Endothelial cell of umbilical vein (primary cell): ENCODE measurements around the gene RASGRF1. TPM values are rescaled to one million over a fixed set of nuclear protein-coding genes. Genes with fewer than 3 reads are reported as not detected.

Experiments used
- BruUV-seq: library from RNA; stranded (reverse); fragments of 400-500 nt; replicated peaks from 2 replicates; lab custom pipeline; 2021; lab: Mats Ljungman, UMichigan
- CTCF ChIA-PET: fragments of 300-600, 350-600 bp; sonication (Branson Sonifier 250); formaldehyde crosslinking; loops from one replicate; lab custom pipeline; 2021; ENCODE audit warnings: antibody characterized with exemption, inconsistent platforms; lab: Charles Lee
- POLR2A ChIA-PET: fragments of 300-600, 350-600 bp; sonication (Branson Sonifier 250); formaldehyde crosslinking; loops from one replicate; lab custom pipeline; 2021; ENCODE audit warnings: antibody characterized with exemption, inconsistent platforms; lab: Charles Lee
- DNase-seq: peaks from one replicate; pipeline ENCODE4 v3.0.0-alpha.2; 2011; ENCODE audit warnings: low read depth, low spot score
- FAIRE-seq: peaks from 2 replicates; lab custom pipeline; 2011; peaks lifted over from hg19 to GRCh38; lab: Jason Lieb, UNC
- H2AFZ ChIP-seq: 2 replicates; pipeline ENCODE4 v1.6.0; 2012; ENCODE audit warnings: low read depth, low read length, control low read depth, inconsistent platforms
- H3K27ac ChIP-seq: 2 replicates; pipeline ENCODE4 v1.5.1; 2011; ENCODE audit warnings: low read depth, mild to moderate bottlenecking, control low read depth, low read length, moderate library complexity; ENCODE audit not compliant: insufficient read depth
- H3K27me3 ChIP-seq, 2 experiments: 2 replicates each; pipeline versions ENCODE4 v1.6.0 to v1.6.1; 2011; ENCODE audit warnings: low read length in 2 of 2, mixed read lengths in 1 of 2; ENCODE audit not compliant: control insufficient read depth in 2 of 2, insufficient read depth in 2 of 2
- H3K36me3 ChIP-seq, 2 experiments: 2 replicates in 1 of 2; 3 replicates in 1 of 2; pipeline ENCODE4 v1.5.1; 2011; ENCODE audit warnings: low read length in 2 of 2, mild to moderate bottlenecking in 1 of 2, moderate library complexity in 1 of 2; ENCODE audit not compliant: control insufficient read depth in 2 of 2, insufficient read depth in 2 of 2; ENCODE audit errors: extremely low read depth in 1 of 2
- H3K4me1 ChIP-seq: 3 replicates; pipeline ENCODE4 v1.5.1; 2011; ENCODE audit warnings: mild to moderate bottlenecking, low read length; ENCODE audit not compliant: control insufficient read depth, insufficient read depth; ENCODE audit errors: extremely low read depth
- H3K4me2 ChIP-seq: 2 replicates; pipeline ENCODE4 v1.6.1; 2011; ENCODE audit warnings: low read length, control low read depth, mixed read lengths; ENCODE audit not compliant: insufficient read depth
- H3K4me3 ChIP-seq, 3 experiments: fragments of 200-600 bp in 1 of 3; sonication (generic), shearing (Covaris generic) in 1 of 3; replicated peaks in 1 of 3; 2 replicates each; pipeline ENCODE4 v1.5.1; 2011 to 2016; ENCODE audit warnings: control low read depth in 3 of 3, low read length in 3 of 3, mild to moderate bottlenecking in 2 of 3, inconsistent platforms in 1 of 3, low read depth in 1 of 3, moderate library complexity in 1 of 3; ENCODE audit not compliant: insufficient read depth in 1 of 3
- H3K79me2 ChIP-seq: 2 replicates; pipeline ENCODE4 v1.6.0; 2012; ENCODE audit warnings: low read length, inconsistent platforms; ENCODE audit not compliant: control insufficient read depth, insufficient read depth
- H3K9ac ChIP-seq: replicated peaks from 2 replicates; pipeline ENCODE3; 2011; ENCODE audit warnings: low read length, control low read depth; ENCODE audit not compliant: insufficient read depth; ENCODE audit errors: extremely low read depth
- H3K9me1 ChIP-seq: replicated peaks from 3 replicates; pipeline ENCODE4 v1.6.0; 2011; ENCODE audit warnings: mild to moderate bottlenecking, low read length; ENCODE audit not compliant: control insufficient read depth, insufficient read depth; ENCODE audit errors: extremely low read depth
- H3K9me3 ChIP-seq: replicated peaks from 2 replicates; pipeline ENCODE4 v1.5.1; 2012; ENCODE audit warnings: low read length, inconsistent platforms; ENCODE audit not compliant: control insufficient read depth, insufficient read depth
- H4K20me1 ChIP-seq: replicated peaks from 2 replicates; pipeline ENCODE3; 2011; ENCODE audit warnings: mild to moderate bottlenecking, low read length; ENCODE audit not compliant: control insufficient read depth, insufficient read depth; ENCODE audit errors: extremely low read depth
- CTCF ChIP-seq, 2 donors: IDR thresholded peaks; 1 replicate in 1 of 2; 2 replicates in 1 of 2; pipeline ENCODE4 v1.5.1; 2011; ENCODE audit warnings: low read length in 2 of 2, mild to moderate bottlenecking in 2 of 2, moderate library complexity in 2 of 2, control low read depth in 1 of 2, inconsistent platforms in 1 of 2, low read depth in 1 of 2; ENCODE audit not compliant: insufficient read depth in 1 of 2; ENCODE audit errors: extremely low read depth in 1 of 2
- EZH2 ChIP-seq: IDR thresholded peaks from 2 replicates; pipeline ENCODE4 v1.6.1; 2012; ENCODE audit warnings: borderline replicate concordance, low read depth, mild to moderate bottlenecking, moderate library complexity, low read length, inconsistent platforms; ENCODE audit not compliant: severe bottlenecking
- FOS ChIP-seq: IDR thresholded peaks from 2 replicates; pipeline ENCODE4 v1.6.1; 2011; ENCODE audit warnings: mild to moderate bottlenecking, low read length, moderate library complexity, borderline replicate concordance; ENCODE audit not compliant: insufficient read depth
- GATA2 ChIP-seq: IDR thresholded peaks from 2 replicates; pipeline ENCODE4 v1.7.0; 2011; ENCODE audit warnings: low read depth, mild to moderate bottlenecking, moderate library complexity, mixed read lengths, low read length; ENCODE audit not compliant: insufficient read length, insufficient read depth
- JUN ChIP-seq: IDR thresholded peaks from 2 replicates; pipeline ENCODE4 v1.6.1; 2011; ENCODE audit warnings: borderline replicate concordance, low read depth; ENCODE audit not compliant: insufficient read length, insufficient read depth
- MAX ChIP-seq: IDR thresholded peaks from 2 replicates; pipeline ENCODE4 v1.6.1; 2011; ENCODE audit not compliant: insufficient read depth, insufficient read length
- MYC ChIP-seq: IDR thresholded peaks from one replicate; pipeline ENCODE4 v1.6.1; 2011; ENCODE audit warnings: mild to moderate bottlenecking, low read depth, low read length
- POLR2A ChIP-seq: IDR thresholded peaks from 2 replicates; pipeline ENCODE4 v1.6.1; 2012; ENCODE audit warnings: low read depth, mild to moderate bottlenecking, control low read depth, low read length
- POLR2AphosphoS5 ChIP-seq: IDR thresholded peaks from 2 replicates; pipeline ENCODE4 v1.6.1; 2012; ENCODE audit warnings: low read depth, mild to moderate bottlenecking, control low read depth, low read length, moderate library complexity; ENCODE audit not compliant: insufficient read depth
- dilution Hi-C: fragments of 300-500 bp; cut with MboI; formaldehyde crosslinking; loops from one replicate; pipeline ENCODE4 v1.15.0; 2019; ENCODE audit warnings: low sequenced_read_pairs; ENCODE audit not compliant: extremely low pct_ligation_motif_present
- intact Hi-C: fragments of 100-400 bp; cut with micrococcal nuclease; formaldehyde crosslinking; loops from one replicate; pipeline ENCODE4 v1.10.0; 2022
- polyA plus RNA-seq, 4 experiments: library from polyadenylated mRNA; depleted of rRNA in 3 of 4; stranded (reverse) in 3 of 4; unstranded in 1 of 4; fragments of >200 nt; gene quantifications; 2 replicates each; pipeline versions ENCODE4 v1.2.1 to v1.2.3, GENCODE V29; 2011 to 2012; ENCODE audit warnings: missing spikeins in 1 of 4
- total RNA-seq: library from RNA; stranded (reverse); gene quantifications from 2 replicates; pipeline ENCODE4 v1.2.3, GENCODE V29; 2021

RASGRF1 gene
- total and polyA plus RNA-seq, 2 donors (not counting 3 experiments of a cell fraction or from before 2014, with no cell fraction given), result 0.04 TPM; not detected in 1

GRCh38 chr15:78981532-78982313, 108.9 kb downstream of the RASGRF1 start:
- Histone ChIP-seq H4K20me1 (no peaks in the 10 kb centered on the region), H3K4me1 (no peaks in the 10 kb centered on the region), H3K79me2 (no peaks in the 10 kb centered on the region), H3K36me3 (no peaks in the 10 kb centered on the region), H3K27ac (no peak overlapping the region), H3K9me1 (no peaks in the 10 kb centered on the region), H3K4me2 (no peak overlapping the region), H3K9me3 (no peaks in the 10 kb centered on the region), H3K9ac (no peak overlapping the region), H3K4me3 (no peak overlapping the region), H2AFZ (no peak overlapping the region), H3K27me3 (peaks cover 0 to 2% of the 10 kb centered on the region in 2 experiments)
- intact Hi-C loops (no loop called here), dilution Hi-C loops (no loop called here)
- no peak for TF ChIP-seq MAX
- POLR2A ChIA-PET, result no interaction called here
- no peak for FAIRE-seq
- CTCF ChIA-PET, result interaction anchor here (0.9 to 5.4 kb wide), 6 partner anchors 14 to 74 kb away, joined by 3 to 60 read pairs (median 6); no protein-coding TSS in a partner anchor
- BruUV-seq, result no TSS peak
- no peak for DNase-seq

GRCh38 chr15:78979456-78980320, 110.9 kb downstream of the RASGRF1 start:
- H3K9ac ChIP-seq, result no peak overlapping the region
- ChIA-PET POLR2A (no interaction called here), CTCF (interaction anchor here (0.6 to 5.4 kb wide), 29 partner anchors 8 to 205 kb away, joined by 3 to 60 read pairs (median 4); partner anchors contain the start of gene ADAMTS7)
- TF ChIP-seq FOS, result no peak
- TF ChIP-seq EZH2, result no peak
- TF ChIP-seq MYC, result peak; percentile 73
- no peak for TF ChIP-seq GATA2
- TF ChIP-seq MAX, result peak; percentile 85
- TF ChIP-seq CTCF (IDR thresholded peaks at IDR 0.05; ENCODE audit: extremely low read depth in 1 of 2, insufficient read depth in 1 of 2, low read depth in 1 of 2, low read length in 2 of 2), result peak; percentile 67 to 77
- TF ChIP-seq JUN, result no peak
- no peak for TF ChIP-seq POLR2A
- no peak for TF ChIP-seq POLR2AphosphoS5
- H3K27me3 ChIP-seq, result peaks cover 0 to 2% of the 10 kb centered on the region in 2 experiments
- dilution Hi-C loops (no loop called here), intact Hi-C loops (loop anchor here (1.0 kb wide), 1 partner anchor 70 kb away; no protein-coding TSS in a partner anchor)
- FAIRE-seq, result peak; percentile 82
- peak; percentile 60 for DNase-seq
- H3K9me1 ChIP-seq, result no peaks in the 10 kb centered on the region
- H3K27ac ChIP-seq, result no peak overlapping the region
- BruUV-seq, result no TSS peak
- H2AFZ ChIP-seq, result peak overlapping the region; percentile 41
- no peak overlapping the region for H3K4me3 ChIP-seq
- no peaks in the 10 kb centered on the region for H3K79me2 ChIP-seq
- no peak overlapping the region for H3K4me2 ChIP-seq
- no peaks in the 10 kb centered on the region for H3K4me1 ChIP-seq
- H3K9me3 ChIP-seq, result no peaks in the 10 kb centered on the region
- H4K20me1 ChIP-seq, result no peaks in the 10 kb centered on the region
- no peaks in the 10 kb centered on the region for H3K36me3 ChIP-seq
